NOMO-1 treated with dmso at 0.1 percent for 144 hours (cell line): Measurements from ENCODE around the gene MAVS.
A peak's percentile ranks its signal among the peaks of the same experiment; 100 is the strongest.
"Not testable (repeated sequence)": the region's sequence is repeated elsewhere in the genome, so short reads cannot be mapped to it uniquely, and the experiment has no call there.

Experiments
- DNase-seq: peaks from one replicate; lab custom pipeline; 2025; ENCODE audit not compliant: unreplicated experiment; lab: John Stamatoyannopoulos, UW

The MAVS gene

DNA sequence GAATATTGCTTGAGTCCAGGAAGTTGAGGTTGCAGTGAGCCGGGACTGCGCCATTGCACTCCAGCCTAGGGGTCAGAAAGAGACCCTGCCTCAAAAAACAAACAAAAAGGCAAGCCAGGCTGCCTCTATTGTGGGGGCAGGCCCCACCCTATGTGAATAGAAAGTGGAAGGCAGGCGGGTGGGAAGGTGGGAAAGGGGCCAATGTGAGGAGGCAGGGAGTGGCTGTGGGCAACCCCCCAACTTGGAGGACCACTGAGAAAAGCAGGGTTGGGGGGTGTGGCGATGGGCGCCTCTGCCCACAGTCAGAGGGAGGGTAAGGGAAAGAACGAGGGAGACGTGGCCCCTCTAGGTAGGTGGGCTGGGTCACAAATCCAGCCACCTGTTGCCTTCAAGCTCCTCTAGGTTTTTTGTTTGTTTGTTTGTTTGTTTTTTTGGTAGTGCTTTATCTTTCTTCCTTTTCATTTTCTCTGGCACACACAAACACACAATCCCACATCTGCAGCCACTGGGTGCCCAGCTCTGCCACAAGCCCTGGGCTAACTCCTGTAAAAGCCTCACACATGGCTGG, 31.6 kb upstream of the MAVS start:
- no peak for DNase-seq

DNA sequence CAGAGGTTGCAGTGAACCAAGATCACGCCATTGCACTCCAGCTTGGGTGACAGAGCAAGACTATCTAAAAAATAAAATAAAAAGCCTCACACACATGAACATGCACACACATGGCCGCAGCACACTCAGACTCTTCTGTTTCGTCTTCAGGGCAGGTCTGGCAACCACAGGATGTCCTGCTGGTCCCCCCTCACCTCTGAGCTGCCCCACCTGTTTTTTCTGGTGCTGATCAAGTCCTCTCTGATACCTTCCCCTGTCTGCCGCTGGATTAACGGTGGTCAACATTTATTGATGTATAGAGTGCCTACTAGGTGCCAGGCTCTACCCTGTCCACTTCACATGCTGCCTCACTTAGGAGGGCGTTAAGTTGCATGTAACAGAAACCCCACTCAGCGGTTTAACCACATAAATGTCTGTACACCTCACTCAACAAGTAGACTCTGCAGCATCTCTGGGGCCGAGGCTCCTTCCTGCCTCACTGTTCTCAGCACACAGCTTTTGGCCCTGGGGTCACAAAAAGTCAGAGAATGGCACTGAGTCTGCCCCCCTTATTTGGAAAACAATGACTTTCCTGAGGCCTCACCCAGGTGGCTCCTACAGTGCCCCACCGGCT, 30.8 kb upstream of the MAVS start:
- no peak for DNase-seq

DNA sequence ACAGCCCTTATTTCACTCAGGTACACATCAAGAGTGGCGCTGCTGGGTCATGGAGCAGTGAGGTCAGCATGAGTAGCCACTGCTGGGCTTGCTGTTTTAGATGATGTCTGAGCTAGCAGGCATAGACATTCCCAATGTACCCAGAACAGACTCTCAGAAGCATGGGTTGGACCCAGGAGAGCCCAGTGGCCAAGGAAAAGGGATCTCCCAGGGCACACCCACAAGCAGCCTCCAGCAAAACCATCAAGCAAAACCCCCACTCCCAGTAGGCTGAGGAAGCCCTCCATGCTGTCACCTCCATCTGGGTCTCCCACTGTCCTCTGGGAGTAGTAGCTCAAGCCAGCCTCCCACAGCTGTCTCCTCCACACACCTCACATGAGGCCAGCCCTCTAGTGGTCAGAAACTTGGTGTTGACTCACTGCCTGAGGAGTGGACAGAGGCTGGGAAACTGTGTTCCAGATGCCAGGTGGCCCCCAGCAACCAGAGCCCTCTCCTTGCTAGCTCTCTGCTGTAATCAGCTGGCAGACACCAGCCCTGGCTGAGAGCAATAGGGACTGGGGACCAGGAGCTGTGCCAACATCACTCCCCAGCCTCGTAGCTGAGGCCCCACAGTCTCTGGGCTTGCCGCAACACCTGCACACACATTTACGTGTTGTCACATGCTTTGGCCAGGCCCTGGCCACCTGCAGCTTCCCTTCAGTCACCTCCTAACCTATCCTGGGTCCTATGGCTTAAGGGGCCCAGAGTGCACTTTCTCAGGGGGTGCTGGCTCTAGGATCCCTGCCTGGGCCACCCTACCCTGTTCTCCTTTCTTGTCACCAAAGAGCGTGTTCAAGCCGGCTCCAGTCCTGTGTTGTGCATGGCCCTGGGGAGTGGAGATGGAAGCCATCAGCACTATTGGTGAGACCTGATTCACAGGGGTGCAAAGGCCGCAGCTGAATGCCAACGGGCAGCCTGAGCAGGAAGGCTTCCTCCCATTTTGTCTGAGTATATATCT, 28.2 kb upstream of the MAVS start:
- DNase-seq, result peak; percentile 21

DNA sequence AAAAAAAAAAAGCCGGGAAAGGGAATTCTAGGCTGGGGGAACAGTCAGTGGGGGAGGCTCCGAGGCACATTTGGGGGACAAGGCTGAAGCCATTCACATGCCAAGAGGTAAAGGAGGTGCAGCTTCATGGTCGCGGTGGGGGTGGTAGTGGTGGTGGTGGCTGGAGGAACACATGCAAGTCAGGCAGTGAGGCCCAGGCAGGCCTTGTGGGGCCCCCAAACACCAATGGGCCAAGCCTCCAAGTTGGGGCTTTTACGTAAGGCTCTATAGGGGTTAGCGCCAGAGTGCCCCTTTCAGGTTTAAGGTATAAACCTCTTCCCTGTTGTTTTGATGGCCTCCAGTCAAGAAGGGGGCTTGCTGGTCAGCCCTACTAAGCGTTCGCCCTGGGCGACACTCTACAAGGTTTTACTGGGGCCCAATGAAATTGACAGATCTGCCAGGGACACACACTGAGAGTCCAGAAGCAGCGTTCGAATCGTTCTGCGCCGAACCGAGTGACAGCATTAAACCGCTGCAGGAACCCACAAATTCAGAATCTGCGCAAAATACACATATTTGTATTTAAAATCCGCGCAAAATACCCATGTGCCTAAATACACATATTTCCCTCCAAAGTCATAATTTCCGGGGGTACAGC, 27.1 kb upstream of the MAVS start:
- no peak for DNase-seq

DNA sequence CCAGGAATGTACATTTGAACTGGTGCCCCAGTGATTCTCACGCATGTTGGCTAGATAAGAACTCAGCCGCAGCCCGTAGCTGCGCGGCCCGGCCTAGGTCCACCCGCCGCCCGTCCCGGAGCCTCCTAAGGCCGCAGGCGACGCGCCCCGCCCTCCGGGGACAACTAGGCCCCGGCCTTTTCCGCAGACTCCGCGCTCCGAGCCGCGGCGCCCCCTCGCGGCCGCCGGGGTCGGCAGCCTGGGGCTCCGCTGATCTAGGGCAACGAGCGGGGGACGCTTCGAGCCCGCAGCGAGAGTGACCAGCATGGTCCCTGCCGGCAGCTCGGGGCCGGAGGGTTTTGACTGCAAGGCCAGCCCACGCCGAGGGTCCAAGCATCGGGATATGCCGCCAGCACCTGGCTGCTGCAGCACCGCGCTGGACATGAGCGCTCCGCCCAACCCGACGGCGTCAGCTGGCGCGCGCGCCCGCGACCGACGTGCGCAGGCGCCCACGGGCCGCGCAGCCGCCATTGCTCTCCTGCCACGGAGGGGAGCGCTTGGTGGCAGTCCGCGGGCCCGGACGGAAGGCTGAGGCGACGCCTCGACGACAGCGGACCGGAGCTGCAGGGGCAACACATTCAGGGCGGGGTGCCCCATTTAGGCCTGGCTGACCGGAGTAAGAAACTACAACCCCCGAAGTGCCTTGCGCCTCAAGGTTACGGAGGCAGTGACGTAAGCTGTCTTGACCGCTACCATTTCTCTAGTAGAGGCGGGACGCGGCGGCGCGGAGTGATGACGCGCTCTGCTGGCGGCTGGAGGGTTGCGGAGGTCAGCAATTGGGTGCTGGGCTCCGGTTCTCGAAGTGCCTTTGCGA, 26.4 kb upstream of the MAVS start, which contains the start of gene AP5S1:
Gene AP5S1, plus strand, starts transcription at position 500 of the 853 bp plus-strand sequence. CDS start 1,571 bp downstream, outside the sequence.
- peak; percentile 93 for DNase-seq

DNA sequence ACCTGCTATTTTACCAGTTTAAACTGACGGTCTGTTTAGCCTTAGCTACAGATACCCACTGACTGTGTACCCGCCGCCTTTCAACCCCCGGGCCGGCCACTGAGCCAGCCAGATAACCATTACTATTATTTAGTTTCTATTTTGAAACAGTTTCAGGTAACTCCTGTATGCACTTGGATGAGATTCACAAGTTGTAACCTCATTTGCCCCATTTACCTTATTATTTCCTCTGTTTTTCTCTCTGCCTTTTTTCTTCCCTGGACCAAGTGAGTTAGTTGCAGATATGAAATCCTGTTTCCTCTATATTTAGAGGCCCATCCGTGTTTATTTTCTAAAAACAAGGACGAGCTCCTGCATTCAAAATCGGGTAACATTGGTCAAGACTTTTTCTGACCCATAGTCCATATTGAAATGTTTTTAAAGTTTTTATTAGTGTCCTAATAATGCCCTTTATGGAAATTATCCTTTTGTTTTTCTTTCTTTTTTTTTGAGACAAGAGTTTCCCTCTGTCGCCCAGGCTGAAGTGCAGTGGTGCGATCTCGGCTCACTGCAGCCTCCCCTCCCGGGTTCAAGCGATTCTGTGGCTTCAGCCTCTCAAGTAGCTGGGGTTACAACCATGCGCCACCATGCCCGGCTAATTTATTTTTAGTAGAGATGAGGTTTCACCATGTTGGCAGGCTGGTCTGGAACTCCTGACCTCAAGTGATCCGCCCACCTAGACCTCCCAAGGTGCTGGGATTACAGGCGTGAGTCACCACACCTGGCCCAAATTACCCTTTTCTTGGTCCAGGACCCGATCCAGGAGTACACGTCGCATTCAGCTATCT, 25.5 kb upstream of the MAVS start:
- no peak for DNase-seq

DNA sequence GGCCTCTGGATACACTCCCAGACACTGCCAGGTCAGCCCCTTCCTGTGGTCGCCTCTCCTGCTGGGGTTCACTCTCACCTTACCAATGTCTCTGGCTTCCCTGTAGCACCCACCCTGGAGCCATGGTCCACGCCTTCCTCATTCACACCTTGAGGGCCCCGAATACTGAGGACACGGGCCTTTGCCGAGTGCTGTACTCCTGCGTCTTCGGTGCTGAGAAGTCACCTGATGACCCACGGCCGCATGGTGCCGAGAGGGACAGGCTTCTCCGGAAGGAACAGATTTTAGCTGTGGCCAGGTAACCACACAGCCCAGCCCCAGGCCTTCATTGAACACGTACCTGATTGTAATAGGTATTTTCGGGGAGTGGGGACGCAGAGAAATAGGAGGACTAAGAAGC, 24.6 kb upstream of the MAVS start:
- DNase-seq, result no peak

DNA sequence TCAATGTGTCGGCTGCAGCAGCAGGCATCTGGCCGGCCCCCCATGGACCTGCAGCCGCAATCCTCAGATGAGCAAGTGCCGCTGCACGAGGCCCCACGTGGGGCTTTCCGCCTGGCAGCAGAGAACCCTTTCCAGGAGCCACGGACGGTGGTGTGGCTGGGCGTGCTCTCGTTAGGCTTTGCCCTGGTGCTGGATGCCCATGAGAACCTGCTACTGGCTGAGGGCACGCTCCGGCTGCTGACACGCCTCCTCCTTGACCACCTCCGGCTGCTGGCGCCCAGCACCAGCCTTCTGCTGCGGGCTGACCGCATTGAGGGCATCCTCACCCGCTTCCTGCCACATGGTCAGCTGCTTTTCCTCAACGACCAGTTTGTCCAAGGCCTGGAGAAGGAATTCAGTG, 22.8 kb upstream of the MAVS start:
- no peak for DNase-seq

DNA sequence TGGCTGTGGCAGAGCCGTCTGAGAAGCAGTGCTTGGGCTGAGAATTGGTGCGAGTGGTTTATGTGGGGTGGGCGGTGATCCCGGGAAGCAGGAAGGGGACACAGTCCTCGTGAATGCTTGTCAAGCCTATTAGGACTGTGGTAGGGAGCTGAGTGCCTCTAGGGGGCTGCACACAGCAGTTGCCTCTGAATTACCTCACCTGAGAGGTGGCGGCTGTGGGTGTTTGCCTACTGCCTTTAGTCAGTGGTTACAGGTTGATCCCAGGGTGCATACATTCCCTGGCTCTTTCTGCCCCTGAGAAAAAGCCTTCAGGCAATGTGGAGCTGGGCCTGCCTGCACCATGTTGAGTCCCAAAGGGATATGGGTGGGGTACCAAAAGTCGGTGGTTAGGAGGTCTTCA, 21.1 kb upstream of the MAVS start:
- DNase-seq, result no peak

DNA sequence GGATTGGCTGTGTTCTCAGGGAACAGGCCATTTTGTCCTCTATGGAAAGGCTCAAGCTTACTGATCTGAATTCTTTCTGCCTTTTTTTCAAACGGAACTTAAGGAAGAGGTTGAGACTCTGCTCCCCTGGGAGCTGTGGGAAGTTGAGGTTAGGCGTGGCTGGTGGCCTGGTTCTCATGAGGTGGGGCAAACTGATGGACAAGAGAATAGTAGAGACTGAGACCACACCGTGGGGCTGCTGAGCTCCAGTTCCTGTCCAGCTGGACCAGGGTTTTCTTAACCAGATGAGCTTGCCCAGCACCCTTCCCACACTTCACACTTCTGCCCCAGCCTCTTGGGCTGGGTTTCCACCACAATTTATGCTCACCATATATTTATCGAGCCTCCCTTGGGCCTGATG, 20.2 kb upstream of the MAVS start:
- no peak for DNase-seq

DNA sequence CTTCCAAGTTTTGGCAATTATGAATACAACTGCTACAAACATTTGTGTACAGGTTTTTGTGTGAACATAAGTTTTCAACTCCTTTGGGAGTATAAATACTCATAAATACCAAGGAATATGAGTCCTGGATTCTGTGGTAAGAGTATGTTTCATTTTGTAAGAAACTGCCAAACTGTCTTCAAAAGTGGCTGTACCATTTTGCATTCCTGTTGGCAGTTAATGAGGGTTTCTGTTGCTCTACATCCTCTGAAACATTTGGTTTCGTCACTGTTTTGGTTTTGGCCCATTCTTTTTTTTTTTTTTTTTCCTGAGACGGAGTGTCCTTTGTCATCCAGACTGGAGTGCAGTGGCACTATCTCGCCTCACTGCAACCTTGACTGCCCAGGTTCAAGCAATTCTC, 17.8 kb upstream of the MAVS start:
- DNase-seq, result no peak

DNA sequence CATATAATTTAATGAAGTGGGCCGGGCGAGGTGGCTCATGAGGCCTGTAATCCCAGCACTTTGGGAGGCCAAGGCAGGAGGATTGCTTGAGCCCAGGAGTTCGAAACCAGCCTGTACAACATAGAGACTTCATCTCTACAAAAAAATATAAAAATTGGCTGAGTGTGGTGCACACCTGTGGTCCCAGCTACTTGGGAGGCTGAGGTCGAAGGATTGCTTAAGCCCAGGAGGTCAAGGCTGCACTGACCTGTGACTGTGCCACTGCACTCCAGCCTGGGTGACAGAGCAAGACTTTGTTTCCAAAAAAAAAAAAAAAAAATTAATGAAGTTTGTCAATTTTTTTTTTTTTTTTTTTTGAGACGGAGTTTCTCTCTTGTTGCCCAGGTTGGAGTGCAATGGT, 16.7 kb upstream of the MAVS start:
- DNase-seq, result not testable (repeated sequence)

DNA sequence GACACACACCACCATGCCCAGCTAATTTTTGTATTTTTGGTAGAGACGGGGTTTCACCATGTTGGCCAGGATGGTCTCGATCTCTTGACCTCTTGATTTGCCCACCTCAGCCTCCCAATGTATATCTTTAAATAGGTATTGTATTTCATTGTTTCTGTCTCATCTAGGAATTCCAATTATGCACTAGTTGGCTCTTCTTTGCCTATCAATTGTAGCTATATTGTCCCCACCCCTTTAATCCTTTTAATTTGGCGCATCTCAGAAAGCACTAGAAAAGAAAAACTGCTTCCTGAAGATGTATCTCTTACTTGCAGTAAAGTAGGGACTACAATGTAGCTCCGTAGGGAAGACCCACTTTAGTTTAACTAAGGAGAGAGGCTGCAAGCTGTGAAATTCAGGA, 10.5 kb upstream of the MAVS start:
- no peak for DNase-seq

DNA sequence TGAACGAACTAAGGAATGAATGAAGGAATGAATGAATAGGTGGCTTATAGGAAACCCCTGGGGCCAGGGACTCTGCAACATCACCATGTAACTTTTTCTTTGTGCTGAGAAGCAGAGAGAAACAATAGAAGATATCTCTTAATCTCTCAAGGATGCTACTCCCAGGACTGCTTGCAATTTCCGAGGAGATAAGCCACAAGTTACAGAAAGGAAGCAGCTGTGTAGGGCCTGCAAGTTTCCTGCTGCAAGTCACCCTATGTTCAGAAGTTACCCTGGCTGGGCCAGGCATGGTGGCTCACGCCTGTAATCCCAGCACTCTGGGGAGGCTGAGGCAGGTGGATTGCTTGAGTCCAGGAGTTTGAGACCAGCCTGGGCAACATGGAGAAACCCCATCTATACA, 7.3 kb upstream of the MAVS start:
- no peak for DNase-seq

DNA sequence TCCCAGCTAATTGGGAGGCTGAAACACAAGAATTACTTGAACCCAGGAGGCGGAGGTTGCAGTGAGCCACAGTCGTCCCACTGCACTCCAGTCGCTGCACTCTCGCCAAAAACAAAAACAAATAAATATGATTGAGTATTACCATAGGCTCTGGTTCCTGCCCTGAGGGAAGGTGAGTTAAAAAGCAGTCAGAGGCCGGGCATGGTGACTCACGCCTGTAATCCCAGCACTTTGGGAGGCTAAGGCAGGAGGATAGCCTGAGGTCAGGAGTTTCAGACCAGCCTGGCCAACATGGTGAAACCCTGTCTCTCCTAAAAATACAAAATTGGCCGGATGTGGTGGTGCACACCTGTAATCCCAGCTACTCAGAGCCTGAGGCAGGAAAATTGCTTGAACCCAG, 6.4 kb upstream of the MAVS start:
- not testable (repeated sequence) for DNase-seq

DNA sequence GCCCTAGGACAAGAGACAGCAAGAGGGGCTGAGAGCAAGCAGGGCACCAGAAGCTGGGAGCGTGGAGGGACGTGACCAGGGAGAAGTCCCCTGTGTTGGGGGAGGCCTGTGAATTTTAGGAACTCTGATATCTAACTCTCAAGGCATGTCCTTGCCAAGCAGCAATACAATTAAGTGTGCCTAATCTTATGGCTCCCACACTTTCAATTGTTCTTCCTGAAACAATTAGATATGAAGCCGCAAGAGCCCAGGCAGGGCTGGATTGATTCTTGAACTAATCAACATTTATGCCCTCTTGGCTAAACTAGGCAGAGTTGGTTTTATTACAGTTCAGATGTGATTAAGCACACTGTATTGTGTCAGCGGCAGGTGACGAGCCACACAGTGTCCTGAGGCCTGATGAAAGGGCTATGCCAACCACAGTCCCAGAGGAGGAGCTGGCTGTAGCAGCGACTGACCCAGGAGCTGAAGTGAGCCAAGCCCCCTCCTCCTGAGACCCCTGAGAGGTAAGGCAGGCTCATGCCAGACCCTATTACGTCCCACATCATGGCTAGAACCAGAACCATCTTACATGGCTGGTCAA, 4.2 kb upstream of the MAVS start:
- DNase-seq, result no peak

DNA sequence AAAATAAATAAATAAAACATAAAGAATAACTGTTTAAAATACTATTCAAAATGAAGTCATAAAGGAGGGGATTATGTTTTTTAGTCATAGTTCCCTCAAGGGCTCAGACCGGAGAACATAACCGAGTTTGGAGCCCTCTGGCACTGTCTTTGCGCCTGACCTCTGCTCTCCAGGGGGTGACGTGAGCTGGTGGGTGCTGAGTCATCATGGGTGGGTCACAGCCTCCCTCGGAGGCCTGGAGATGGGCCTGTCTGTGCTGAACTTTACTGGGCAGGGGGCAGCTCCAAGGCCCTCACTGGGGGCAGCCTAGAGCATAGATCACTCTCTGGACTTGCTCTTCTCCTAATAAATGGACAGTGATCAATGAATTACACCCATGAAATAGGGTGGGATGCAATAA, 3.1 kb upstream of the MAVS start:
- DNase-seq, result no peak

DNA sequence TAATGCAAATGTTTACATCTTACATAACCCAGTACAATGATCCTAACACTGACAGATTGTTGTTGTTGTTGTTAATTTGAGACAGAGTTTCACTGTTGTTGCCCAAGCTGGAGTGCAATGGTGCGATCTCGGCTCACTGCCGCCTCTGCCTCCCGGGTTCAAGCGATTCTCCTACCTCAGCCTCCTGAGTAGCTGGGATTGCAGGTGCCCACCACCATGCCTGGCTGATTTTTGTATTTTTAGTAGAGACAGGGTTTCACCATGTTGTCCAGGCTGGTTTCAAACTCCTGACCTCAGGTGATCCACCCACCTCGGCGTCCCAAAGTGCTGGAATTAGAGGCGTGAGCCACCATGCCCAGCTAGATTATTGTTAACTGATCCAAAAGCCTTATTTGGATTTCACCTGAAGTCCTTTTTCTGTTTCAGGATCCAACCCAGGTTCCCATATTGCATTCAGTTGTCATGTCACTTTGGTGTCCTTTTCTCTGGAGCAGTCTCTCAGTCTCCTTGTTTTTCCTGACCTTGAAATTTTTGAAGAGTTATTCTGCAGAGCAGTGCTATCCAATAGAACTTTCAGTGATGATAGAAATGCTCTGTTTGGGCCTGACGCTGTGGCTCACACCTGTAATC, 2.5 kb upstream of the MAVS start:
- not testable (repeated sequence) for DNase-seq

DNA sequence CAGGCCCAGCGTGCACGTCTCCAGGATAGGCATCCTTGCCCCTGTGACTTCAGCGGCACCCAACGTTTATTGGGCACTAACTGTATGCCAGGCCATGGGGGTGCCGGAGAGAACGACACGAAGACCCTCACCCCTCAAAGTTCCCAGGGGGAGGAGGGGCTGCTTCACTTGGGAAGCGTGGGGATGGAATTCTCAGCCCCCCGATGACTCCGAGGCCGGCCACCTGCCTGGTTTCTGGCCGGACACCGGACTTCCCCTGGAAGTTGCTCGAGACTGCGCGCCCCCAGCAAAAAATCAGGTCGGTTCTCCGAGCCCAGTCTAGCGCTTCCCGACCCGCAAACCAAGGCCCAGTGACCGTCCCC, 275 bp upstream of the MAVS start:
- no peak for DNase-seq
